Liver (tissue), 3 donors: ENCODE results near the gene GFM1.

ENCODE experiments used
- EGR1 ChIP-seq, 2 donors: IDR thresholded peaks; 2 replicates each; pipeline ENCODE4 v1.6.1; 2016 to 2018; ENCODE audit warnings: antibody characterized with exemption in 2 of 2, low read depth in 2 of 2
- FOXA1 ChIP-seq: IDR thresholded peaks from 2 replicates; pipeline ENCODE4 v1.6.1; 2016; ENCODE audit warnings: antibody characterized with exemption
- JUND ChIP-seq, 2 donors: IDR thresholded peaks; 2 replicates each; pipeline ENCODE4 v1.6.1; 2016; ENCODE audit warnings: antibody characterized with exemption in 2 of 2
- RXRA ChIP-seq, 2 donors: IDR thresholded peaks; 2 replicates each; pipeline ENCODE4 v1.6.1; 2017 to 2018; ENCODE audit warnings: antibody characterized with exemption in 2 of 2, mild to moderate bottlenecking in 1 of 2
- SP1 ChIP-seq: IDR thresholded peaks from 2 replicates; pipeline ENCODE4 v1.6.1; 2018; ENCODE audit warnings: antibody characterized with exemption, mild to moderate bottlenecking
- YY1 ChIP-seq: IDR thresholded peaks from 2 replicates; pipeline ENCODE4 v1.6.1; 2016; ENCODE audit warnings: antibody characterized with exemption, mild to moderate bottlenecking
- TF ChIP-seq, protein P1 (sequence below): fragments of 150-350 bp; IDR thresholded peaks from 2 replicates; pipeline ENCODE4 v1.5.1; 2017; ENCODE audit warnings: improper control_type of control experiment, low read depth, low read length; ENCODE audit not compliant: missing input control
- TF ChIP-seq, protein P2 (sequence below): IDR thresholded peaks from 2 replicates; pipeline ENCODE4 v1.6.1; 2016; ENCODE audit warnings: antibody characterized with exemption
- TF ChIP-seq, protein P3 (sequence below): IDR thresholded peaks from 2 replicates; pipeline ENCODE4 v1.6.1; 2016; ENCODE audit warnings: antibody characterized with exemption
- TF ChIP-seq, protein P4 (sequence below): IDR thresholded peaks from 2 replicates; pipeline ENCODE4 v1.6.1; 2016; ENCODE audit warnings: antibody characterized with exemption
- donor health status: healthy.
- donor health status: healthy.

DNA sequence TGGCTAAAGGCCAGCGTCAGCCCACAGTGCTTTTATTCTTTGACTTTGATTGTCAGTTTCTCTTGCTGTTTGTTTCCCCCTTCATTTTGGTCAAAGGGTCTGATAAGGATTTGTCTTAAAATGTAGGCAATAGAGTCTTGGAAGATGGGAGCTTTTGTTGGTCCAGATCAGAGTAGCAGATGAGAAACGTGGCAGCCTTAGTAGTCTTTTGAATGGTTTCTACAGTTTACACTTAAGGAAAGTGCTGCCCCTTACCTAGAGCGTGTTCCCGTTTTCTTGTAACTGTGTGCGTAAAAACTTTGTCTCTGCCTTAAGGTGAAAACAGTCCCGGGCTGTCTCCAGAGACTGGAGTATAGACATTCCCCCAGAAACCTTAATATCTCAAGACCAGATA, 27.5 kb downstream of the GFM1 start:
- TF ChIP-seq, protein P1, sequence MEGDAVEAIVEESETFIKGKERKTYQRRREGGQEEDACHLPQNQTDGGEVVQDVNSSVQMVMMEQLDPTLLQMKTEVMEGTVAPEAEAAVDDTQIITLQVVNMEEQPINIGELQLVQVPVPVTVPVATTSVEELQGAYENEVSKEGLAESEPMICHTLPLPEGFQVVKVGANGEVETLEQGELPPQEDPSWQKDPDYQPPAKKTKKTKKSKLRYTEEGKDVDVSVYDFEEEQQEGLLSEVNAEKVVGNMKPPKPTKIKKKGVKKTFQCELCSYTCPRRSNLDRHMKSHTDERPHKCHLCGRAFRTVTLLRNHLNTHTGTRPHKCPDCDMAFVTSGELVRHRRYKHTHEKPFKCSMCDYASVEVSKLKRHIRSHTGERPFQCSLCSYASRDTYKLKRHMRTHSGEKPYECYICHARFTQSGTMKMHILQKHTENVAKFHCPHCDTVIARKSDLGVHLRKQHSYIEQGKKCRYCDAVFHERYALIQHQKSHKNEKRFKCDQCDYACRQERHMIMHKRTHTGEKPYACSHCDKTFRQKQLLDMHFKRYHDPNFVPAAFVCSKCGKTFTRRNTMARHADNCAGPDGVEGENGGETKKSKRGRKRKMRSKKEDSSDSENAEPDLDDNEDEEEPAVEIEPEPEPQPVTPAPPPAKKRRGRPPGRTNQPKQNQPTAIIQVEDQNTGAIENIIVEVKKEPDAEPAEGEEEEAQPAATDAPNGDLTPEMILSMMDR = no peak
- no peak for TF ChIP-seq EGR1 (IDR thresholded peaks at IDR 0.05; ENCODE audit: low read depth in 2 of 2)
- no peak for TF ChIP-seq RXRA (IDR thresholded peaks at IDR 0.05)
- no peak for TF ChIP-seq YY1
- TF ChIP-seq, protein P2, sequence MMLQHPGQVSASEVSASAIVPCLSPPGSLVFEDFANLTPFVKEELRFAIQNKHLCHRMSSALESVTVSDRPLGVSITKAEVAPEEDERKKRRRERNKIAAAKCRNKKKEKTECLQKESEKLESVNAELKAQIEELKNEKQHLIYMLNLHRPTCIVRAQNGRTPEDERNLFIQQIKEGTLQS = no peak
- no peak for TF ChIP-seq JUND (IDR thresholded peaks at IDR 0.05)
- TF ChIP-seq FOXA1 = no peak
- TF ChIP-seq, protein P3, sequence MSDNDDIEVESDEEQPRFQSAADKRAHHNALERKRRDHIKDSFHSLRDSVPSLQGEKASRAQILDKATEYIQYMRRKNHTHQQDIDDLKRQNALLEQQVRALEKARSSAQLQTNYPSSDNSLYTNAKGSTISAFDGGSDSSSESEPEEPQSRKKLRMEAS = no peak
- TF ChIP-seq SP1 = no peak
- TF ChIP-seq, protein P4, sequence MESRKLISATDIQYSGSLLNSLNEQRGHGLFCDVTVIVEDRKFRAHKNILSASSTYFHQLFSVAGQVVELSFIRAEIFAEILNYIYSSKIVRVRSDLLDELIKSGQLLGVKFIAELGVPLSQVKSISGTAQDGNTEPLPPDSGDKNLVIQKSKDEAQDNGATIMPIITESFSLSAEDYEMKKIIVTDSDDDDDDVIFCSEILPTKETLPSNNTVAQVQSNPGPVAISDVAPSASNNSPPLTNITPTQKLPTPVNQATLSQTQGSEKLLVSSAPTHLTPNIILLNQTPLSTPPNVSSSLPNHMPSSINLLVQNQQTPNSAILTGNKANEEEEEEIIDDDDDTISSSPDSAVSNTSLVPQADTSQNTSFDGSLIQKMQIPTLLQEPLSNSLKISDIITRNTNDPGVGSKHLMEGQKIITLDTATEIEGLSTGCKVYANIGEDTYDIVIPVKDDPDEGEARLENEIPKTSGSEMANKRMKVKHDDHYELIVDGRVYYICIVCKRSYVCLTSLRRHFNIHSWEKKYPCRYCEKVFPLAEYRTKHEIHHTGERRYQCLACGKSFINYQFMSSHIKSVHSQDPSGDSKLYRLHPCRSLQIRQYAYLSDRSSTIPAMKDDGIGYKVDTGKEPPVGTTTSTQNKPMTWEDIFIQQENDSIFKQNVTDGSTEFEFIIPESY = no peak
